Left renal pelvis (tissue), 4 donors: ENCODE data around the gene HDHD2. TPM values are rescaled to one million over a fixed set of nuclear protein-coding genes. Genes with fewer than 3 reads are reported as not detected.

Experiments
- DNase-seq, 4 donors: peaks; one replicate each; pipeline ENCODE4 v3.0.0-alpha.2; 2013; ENCODE audit warnings: low read depth in 4 of 4, low spot score in 3 of 4
- polyA plus RNA-seq, 4 donors: library from polyadenylated mRNA; unstranded; fragments of 120-200 nt; gene quantifications; one replicate each; pipeline ENCODE4 v1.2.1, GENCODE V29; 2013; ENCODE audit not compliant: insufficient read length in 4 of 4

The HDHD2 gene
- polyA plus RNA-seq, 4 donors = 38.8 to 78.5 (median 60.0) TPM

- no peak for DNase-seq
Measured at GRCh38 chr18:47075098-47075883, 75.0 kb downstream of the HDHD2 start.

GRCh38 chr18:47067648-47068047 is 82.7 kb downstream of the HDHD2 start:
- DNase-seq = no peak

GRCh38 chr18:47063096-47063495 is 87.2 kb downstream of the HDHD2 start:
- DNase-seq = no peak

GRCh38 chr18:47062471-47062870 is 87.8 kb downstream of the HDHD2 start:
- DNase-seq = no peak

Other genes starting within 250 kb of the HDHD2 start
- gene PIAS2, start 233.0 kb downstream of the HDHD2 start, polyA plus RNA-seq = 10 to 100 TPM; 20.1 to 30.4 (median 25.4) TPM
- gene KATNAL2, start 232.9 kb downstream of the HDHD2 start, polyA plus RNA-seq = 10 to 100 TPM in 3 of 4 donors, 1 to 10 TPM in 1; 5.7 to 12.6 (median 10.7) TPM
- gene ELOA2, start 114.9 kb downstream of the HDHD2 start, polyA plus RNA-seq = under 1 TPM in 1 of 4 donors, not detected in 3; 0.09 TPM
- gene IER3IP1, start 25.9 kb upstream of the HDHD2 start, polyA plus RNA-seq = 10 to 100 TPM; 25.4 to 45.9 (median 37.5) TPM
- gene SKOR2, start 101.2 kb upstream of the HDHD2 start, polyA plus RNA-seq = not detected